Putamen (tissue), 1 donor: ENCODE results near the gene TGFBR2.
"Not testable (repeated sequence)": the region's sequence is repeated elsewhere in the genome, so short reads cannot be mapped to it uniquely, and the experiment has no call there.

Experiments used
- DNase-seq: peaks from one replicate; pipeline ENCODE4 v3.0.0-alpha.2; 2016; ENCODE audit warnings: low spot score

TGFBR2 gene

DNA sequence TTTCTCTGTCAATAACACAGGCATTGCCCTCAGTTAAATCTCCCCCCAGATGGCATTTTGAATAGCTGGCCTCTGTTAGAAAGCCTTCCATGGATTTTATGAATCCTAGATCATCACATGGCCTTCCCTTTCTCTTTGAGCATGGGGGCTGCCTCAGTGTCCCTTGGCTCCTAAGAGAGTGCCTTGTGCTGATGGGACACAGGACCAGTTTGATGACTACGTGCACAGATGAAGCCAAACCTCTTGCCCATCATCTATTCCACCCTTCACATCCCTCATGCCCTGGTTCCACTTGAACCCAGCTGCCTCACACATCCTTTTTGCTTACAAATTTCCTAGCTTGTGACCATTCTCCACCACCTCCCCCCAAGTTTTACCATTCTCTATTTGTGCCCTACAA, 12.9 kb downstream of the TGFBR2 start:
- no peak for DNase-seq

- no peak for DNase-seq
Observed at GRCh38 chr3:30620402-30621360, 14.3 kb downstream of the TGFBR2 start.

DNA sequence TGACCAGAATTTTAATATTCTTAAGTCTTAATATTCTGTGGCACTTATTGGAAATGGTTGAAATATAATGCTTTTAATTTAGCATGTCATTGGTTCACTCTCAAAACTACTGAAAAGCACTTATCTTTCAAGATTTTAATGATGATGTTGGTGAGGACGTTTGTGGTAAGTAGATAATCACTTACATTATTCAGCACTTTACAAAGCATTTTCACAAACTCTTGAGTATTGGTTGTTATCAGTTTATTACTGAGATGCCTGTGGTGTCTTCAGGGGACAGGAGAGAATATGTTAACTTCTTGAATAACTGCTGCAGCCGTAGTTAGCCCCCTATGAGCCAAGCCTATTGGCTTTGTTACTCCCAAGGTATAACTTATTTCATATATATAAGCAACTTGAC, 15.2 kb downstream of the TGFBR2 start:
- no peak for DNase-seq

- no peak for DNase-seq
Observed at GRCh38 chr3:30622047-30622545, 15.7 kb downstream of the TGFBR2 start.

DNA sequence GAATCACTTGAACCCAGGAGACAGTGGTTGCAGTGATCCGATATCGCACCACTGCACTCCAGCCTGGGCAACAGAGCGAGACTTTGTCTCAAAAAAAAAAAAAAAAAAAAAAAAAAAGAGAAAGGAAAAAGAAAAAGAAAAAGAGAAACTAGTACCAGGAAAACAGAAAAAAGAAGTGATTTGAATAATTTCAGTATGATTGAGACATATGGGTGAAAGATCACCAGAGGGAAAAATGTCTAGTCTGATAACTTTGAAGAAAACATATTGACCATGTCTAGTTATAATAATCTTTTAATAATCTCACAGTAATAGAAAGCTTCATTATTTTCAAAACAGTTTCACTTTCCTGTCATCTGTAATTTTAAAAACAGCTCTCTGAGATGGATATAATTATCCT, 16.4 kb downstream of the TGFBR2 start:
- DNase-seq, result no peak

- DNase-seq, result no peak
Observed at GRCh38 chr3:30623351-30623750, 16.9 kb downstream of the TGFBR2 start.

DNA sequence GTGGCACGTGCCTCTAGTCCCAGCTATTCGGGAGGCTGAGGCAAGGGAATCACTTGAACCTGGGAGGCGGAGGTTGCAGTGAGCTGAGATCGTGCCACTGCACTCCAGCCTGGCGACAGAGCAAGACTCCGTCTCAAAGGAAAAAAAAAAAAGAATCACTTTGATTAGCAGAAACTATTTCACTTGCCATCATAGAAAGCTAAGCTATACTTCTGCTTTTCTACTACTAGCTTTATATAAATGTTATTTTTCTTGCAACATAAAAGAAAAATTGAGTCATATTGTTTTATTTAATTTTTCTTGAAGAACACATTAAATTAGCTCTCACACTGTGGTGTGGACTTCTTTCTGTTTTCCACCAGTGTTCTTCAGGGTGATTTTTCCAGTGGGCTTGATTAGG, 18.1 kb downstream of the TGFBR2 start:
- not testable (repeated sequence) for DNase-seq

DNA sequence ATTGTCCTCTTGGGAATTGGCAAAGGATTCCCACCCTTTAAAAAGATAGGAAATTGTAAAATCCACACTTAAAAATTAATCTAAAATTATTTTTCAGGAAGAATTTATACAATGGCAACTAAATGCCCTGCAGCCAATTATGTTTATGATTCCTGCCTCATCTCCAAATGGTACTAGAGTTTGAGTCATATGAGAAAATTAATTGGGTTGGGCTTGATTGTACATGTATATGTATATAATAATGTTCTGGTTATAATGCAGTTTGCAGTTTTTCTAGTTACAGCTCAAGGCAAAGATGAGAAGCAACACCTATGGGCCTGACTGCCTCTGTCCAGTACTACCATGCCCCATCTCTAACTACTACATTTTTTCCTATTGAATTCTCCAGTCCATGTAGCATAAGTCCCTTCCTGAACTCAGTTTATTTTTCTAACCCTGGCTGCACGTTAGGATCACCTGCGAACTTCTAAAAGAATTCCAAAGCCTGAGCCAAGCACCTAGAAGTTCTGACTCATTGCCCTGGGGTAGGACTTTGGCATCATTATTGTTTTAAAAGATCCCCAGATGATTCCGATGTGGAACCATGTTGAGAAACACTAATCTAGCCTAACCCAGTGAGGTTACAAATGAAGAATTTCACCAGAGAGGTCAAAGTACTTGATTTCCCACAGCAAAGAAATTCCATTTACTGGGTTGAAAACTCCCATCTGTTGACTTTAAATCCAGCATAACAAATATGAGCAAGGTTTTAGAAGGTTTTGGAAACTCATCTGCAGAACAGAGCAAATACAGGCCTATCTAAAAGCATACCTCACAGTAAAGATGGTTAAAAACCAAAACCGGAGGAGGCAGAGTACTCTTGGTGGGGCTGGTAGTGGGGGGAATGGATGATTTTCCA, 19.4 kb downstream of the TGFBR2 start:
- no peak for DNase-seq

DNA sequence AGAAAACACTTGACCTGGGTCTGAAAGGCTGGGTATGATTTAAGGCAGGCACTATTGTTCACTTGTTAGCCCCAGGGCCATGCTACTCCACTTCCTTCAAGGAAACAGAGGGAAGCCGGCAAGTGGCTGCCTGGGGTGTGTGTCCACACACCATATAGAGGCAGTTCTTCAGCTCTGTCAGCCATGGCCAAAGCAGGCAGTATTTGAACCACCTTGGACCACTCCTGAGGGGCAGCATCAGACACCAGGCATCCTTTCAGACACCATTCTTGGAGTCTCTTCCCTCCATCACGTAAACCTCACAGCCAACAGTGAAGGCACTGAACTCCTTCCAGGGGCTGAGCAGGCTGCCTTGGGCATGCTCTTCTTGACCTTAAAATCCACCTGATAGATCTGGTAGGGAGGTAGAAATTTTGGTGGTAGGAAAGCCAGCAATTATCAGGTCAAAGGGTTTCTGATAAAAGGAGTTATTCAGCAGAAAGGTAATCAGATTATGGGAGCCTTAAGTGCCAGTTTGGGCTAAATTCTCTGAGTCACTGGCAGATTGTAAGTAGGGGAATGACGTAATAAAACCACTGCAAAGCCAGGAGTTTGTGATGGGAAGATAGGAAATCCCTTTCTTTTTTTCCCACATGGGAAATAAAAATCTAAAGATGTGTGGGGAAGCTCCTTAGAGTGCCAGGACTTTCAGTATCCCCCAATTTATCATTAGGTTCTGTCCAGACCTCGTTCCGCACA, 20.2 kb downstream of the TGFBR2 start:
- DNase-seq, result no peak

DNA sequence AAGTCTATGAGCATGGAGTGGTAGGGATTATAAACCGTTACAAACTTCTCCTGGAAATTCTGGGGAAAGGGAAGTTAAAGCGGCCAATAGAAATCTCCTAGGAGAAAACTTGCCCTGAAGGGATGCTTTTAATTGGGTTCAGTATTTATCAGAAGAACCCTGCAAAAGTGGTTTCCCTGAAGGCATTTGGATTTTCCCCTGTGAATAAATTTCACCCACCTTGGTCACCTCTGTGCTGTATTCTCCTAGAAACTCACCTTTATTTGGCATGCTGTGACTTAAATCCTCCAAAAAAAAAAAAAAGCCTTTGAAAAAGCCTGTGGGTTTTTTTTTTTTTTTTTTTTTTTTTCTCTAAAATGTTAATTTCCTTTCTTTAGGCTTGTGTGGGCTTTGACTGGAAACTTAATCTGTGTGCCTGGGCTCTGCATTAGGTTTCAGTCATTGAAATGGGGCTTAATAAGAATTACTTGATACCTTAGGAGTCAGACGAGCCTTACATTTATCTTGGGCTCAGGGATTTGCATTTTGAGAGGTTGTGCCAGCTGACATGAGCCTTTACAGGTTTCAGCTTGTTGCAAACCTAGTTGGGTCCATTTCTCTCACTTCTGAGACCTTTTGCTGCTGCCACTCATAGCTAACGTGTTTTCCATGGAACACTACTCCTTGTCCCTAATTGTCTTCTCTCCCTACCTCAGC, 22.0 kb downstream of the TGFBR2 start:
- no peak for DNase-seq

GRCh38 chr3:30628901-30629590, 22.6 kb downstream of the TGFBR2 start:
- no peak for DNase-seq

- DNase-seq, result no peak
Observed at GRCh38 chr3:30629746-30630145, 23.3 kb downstream of the TGFBR2 start.

GRCh38 chr3:30630238-30631030, 24.0 kb downstream of the TGFBR2 start:
- DNase-seq, result no peak

DNA sequence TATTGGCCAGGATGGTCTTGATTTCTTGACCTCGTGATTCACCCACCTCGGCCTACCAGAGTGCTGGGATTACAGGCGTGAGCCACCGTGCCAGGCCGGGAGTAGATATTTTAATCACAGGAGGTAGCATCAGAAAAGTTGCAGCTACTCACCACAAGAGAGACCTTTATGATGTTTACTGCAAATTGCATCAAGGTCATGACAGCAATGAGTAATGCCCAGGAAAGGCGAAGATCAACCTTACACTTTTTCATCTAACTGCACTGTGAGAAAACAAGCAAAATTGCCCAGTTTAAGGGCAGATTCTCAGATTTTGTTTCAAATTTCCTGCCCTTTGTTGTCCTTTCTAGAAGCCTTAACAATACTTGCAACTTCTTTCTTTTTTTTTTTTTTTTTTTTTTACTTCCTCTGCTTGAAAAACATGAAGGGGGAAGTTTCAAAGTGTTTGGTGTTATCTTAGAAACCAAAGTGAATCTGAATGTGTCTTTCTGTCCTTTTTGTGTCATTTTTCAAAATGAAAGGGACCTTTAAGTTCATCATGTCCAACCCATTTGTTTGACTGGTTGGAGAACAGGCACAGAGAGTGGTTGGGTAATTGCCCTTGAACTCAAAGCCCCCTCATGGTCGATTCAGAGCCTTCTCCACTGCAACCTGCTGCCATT, 25.0 kb downstream of the TGFBR2 start:
- no peak for DNase-seq

- no peak for DNase-seq
Observed at GRCh38 chr3:30632065-30632464, 25.7 kb downstream of the TGFBR2 start.

- no peak for DNase-seq
Observed at GRCh38 chr3:30632521-30632920, 26.1 kb downstream of the TGFBR2 start.

- DNase-seq, result no peak
Observed at GRCh38 chr3:30633718-30634117, 27.3 kb downstream of the TGFBR2 start.

- DNase-seq, result no peak
Observed at GRCh38 chr3:30634761-30635735, 28.6 kb downstream of the TGFBR2 start.
